ENCODE data around the gene IL18R1. TPM values are rescaled to one million over a fixed set of nuclear protein-coding genes. Genes with fewer than 3 reads are reported as not detected.

IL18R1 gene
- polyA plus RNA-seq, 1 donor (not counting 4 experiments of a cell fraction or from before 2014, with no cell fraction given), result 1.7 TPM

DNA sequence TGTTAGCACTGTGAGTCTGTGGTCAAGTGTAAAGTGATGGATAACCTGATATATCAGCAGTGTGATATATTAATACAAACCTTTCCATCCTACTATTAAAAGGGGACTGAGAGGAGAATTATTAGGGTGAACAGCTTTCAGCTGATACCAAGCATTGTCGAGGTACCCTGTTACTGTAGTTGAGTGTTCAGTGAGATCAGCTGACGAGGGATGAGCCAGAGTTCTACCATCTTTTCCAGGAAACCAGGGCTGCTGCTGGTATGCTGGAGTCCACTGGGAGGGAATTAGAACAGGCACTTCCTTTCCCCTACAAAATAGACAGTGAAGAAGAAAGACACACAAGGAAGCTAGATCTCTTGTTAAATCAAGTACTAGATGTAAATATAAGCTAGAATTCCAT is 67.8 kb downstream of the IL18R1 start:
- FAIRE-seq (no peak), DNase-seq (ENCODE audit: low read depth, low spot score) (no peak)
- H3K4me1 ChIP-seq (ENCODE audit: control insufficient read depth, extremely low read depth, insufficient read depth, low read length), result no peaks in the 10 kb centered on the region
- H3K9ac ChIP-seq (ENCODE audit: control insufficient read depth, extremely low read depth, insufficient read depth, low read length), result no peak overlapping the region
- H2AFZ ChIP-seq (ENCODE audit: control insufficient read depth, low read length), result no peak overlapping the region
- H3K4me3 ChIP-seq (ENCODE audit: control insufficient read depth in 2 of 3, extremely low read depth in 1 of 3, insufficient read depth in 2 of 3, low read depth in 1 of 3, low read length in 3 of 3), result no peak overlapping the region
- H3K36me3 ChIP-seq (ENCODE audit: control insufficient read depth in 2 of 2, extremely low read depth in 1 of 2, insufficient read depth in 2 of 2, low read length in 2 of 2), result no peaks in the 10 kb centered on the region
- dilution Hi-C loops (cut with MboI; ENCODE audit: extremely low pct_ligation_motif_present, low sequenced_read_pairs), result no loop called here
- no peaks in the 10 kb centered on the region for H4K20me1 ChIP-seq (ENCODE audit: control insufficient read depth, extremely low read depth, insufficient read depth, low read length)
- H3K9me1 ChIP-seq (ENCODE audit: control insufficient read depth, extremely low read depth, insufficient read depth, low read length), result no peaks in the 10 kb centered on the region
- peaks cover 14% of the 10 kb centered on the region for H3K27me3 ChIP-seq (ENCODE audit: control insufficient read depth, extremely low read depth, insufficient read depth, low read length)
- H3K27ac ChIP-seq (ENCODE audit: control insufficient read depth, insufficient read depth, low read length), result no peak overlapping the region
- H3K4me2 ChIP-seq (ENCODE audit: control insufficient read depth, extremely low read depth, insufficient read depth, low read depth, low read length), result no peak overlapping the region
- no peaks in the 10 kb centered on the region for H3K9me3 ChIP-seq (ENCODE audit: control insufficient read depth, low read depth, low read length)
- TF ChIP-seq, protein P1, sequence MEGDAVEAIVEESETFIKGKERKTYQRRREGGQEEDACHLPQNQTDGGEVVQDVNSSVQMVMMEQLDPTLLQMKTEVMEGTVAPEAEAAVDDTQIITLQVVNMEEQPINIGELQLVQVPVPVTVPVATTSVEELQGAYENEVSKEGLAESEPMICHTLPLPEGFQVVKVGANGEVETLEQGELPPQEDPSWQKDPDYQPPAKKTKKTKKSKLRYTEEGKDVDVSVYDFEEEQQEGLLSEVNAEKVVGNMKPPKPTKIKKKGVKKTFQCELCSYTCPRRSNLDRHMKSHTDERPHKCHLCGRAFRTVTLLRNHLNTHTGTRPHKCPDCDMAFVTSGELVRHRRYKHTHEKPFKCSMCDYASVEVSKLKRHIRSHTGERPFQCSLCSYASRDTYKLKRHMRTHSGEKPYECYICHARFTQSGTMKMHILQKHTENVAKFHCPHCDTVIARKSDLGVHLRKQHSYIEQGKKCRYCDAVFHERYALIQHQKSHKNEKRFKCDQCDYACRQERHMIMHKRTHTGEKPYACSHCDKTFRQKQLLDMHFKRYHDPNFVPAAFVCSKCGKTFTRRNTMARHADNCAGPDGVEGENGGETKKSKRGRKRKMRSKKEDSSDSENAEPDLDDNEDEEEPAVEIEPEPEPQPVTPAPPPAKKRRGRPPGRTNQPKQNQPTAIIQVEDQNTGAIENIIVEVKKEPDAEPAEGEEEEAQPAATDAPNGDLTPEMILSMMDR (optimal IDR thresholded peaks at IDR 0.05 in 1 of 3, IDR thresholded peaks at IDR 0.05 in 1 of 3, conservative IDR thresholded peaks at IDR 0.05 in 1 of 3; ENCODE audit: extremely low read depth in 1 of 3, insufficient read depth in 2 of 3, low read length in 3 of 3), result no peak
- TF ChIP-seq EZH2 (IDR thresholded peaks at IDR 0.05; ENCODE audit: low read length), result no peak
- no peaks in the 10 kb centered on the region for H3K79me2 ChIP-seq (ENCODE audit: control insufficient read depth, insufficient read depth, low read length)

DNA sequence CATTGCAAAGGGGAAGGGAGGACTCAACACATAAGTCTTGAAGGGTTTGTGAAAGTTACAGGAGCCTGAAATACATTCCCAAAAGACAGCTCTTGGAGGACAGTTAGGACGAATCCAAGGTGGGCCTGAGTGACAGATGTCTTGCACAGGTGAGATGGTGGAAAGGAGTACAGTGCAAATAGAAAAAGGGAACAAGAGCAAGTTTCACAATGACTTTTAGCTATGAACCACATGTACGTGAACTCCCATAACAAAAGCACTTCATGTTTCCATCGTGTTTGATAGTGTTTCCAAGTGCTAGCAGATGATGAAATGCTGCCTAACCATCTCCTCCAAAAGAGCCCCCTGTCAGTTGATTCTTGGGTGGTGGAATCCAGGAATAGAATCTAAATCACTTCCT is 69.2 kb downstream of the IL18R1 start:
- FAIRE-seq, result no peak
- peaks cover 14% of the 10 kb centered on the region for H3K27me3 ChIP-seq (ENCODE audit: control insufficient read depth, extremely low read depth, insufficient read depth, low read length)
- dilution Hi-C loops (cut with MboI; ENCODE audit: extremely low pct_ligation_motif_present, low sequenced_read_pairs), result no loop called here

More for the DNA sequence above, 69.2 kb downstream of the IL18R1 start:
- no peaks in the 10 kb centered on the region for H4K20me1 ChIP-seq (ENCODE audit: control insufficient read depth, extremely low read depth, insufficient read depth, low read length)
- no peaks in the 10 kb centered on the region for H3K36me3 ChIP-seq (ENCODE audit: control insufficient read depth in 2 of 2, extremely low read depth in 1 of 2, insufficient read depth in 2 of 2, low read length in 2 of 2)
- H3K9ac ChIP-seq (ENCODE audit: control insufficient read depth, extremely low read depth, insufficient read depth, low read length), result no peak overlapping the region
- no peaks in the 10 kb centered on the region for H3K9me1 ChIP-seq (ENCODE audit: control insufficient read depth, extremely low read depth, insufficient read depth, low read length)
- no peak overlapping the region for H3K4me3 ChIP-seq (ENCODE audit: control insufficient read depth in 2 of 3, extremely low read depth in 1 of 3, insufficient read depth in 2 of 3, low read depth in 1 of 3, low read length in 3 of 3)
- H3K9me3 ChIP-seq (ENCODE audit: control insufficient read depth, low read depth, low read length), result no peaks in the 10 kb centered on the region
- no peak for DNase-seq (ENCODE audit: low read depth, low spot score)
- TF ChIP-seq, protein P1 (optimal IDR thresholded peaks at IDR 0.05 in 1 of 3, IDR thresholded peaks at IDR 0.05 in 1 of 3, conservative IDR thresholded peaks at IDR 0.05 in 1 of 3; ENCODE audit: extremely low read depth in 1 of 3, insufficient read depth in 2 of 3, low read length in 3 of 3), result no peak
- TF ChIP-seq EZH2 (IDR thresholded peaks at IDR 0.05; ENCODE audit: low read length), result no peak
- H3K79me2 ChIP-seq (ENCODE audit: control insufficient read depth, insufficient read depth, low read length), result no peaks in the 10 kb centered on the region
- H3K4me2 ChIP-seq (ENCODE audit: control insufficient read depth, extremely low read depth, insufficient read depth, low read depth, low read length), result no peak overlapping the region
- H2AFZ ChIP-seq (ENCODE audit: control insufficient read depth, low read length), result no peak overlapping the region
- no peaks in the 10 kb centered on the region for H3K4me1 ChIP-seq (ENCODE audit: control insufficient read depth, extremely low read depth, insufficient read depth, low read length)
- H3K27ac ChIP-seq (ENCODE audit: control insufficient read depth, insufficient read depth, low read length), result no peak overlapping the region
